ENCODE measurements around the gene SUGCT.

Gene SUGCT

DNA sequence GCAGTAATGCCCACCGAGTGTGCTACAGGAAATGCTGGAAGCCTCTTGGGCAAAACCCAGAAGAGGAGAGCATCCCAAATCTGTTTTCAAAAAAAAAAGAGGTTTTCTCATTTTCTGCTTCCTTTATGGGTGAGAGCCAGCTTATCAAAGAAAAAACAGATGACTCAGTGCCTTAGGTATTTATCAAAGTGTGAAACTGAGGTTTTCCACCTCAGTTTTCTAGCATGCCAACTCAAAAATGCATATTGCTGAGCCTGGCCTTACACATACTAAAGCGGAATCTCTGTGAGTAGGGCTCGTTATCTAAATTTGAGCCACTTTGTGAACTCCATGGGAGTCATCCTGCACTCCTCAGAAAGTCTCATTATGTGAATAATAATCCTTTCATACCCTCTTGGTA, 705.1 kb downstream of the SUGCT start:
- Histone ChIP-seq H3K9ac (ENCODE audit: low read length in 2 of 2) (no peak overlapping the region), H3K27me3 (ENCODE audit: control insufficient read depth in 1 of 2, insufficient read depth in 2 of 2, low read length in 2 of 2) (no peaks in the 10 kb centered on the region), H3K36me3 (ENCODE audit: control insufficient read depth in 2 of 2, insufficient read depth in 2 of 2, low read length in 2 of 2) (no peaks in the 10 kb centered on the region), H3K4me3 (ENCODE audit: low read length in 2 of 2) (no peak overlapping the region), H3K4me1 (ENCODE audit: control insufficient read depth, insufficient read depth, low read length) (no peaks in the 10 kb centered on the region), H3K27ac (ENCODE audit: low read length) (no peak overlapping the region), H3K9me3 (ENCODE audit: control insufficient read depth in 2 of 2, low read length in 2 of 2) (peaks cover 0 to 6% of the 10 kb centered on the region in 2 donors)

DNA sequence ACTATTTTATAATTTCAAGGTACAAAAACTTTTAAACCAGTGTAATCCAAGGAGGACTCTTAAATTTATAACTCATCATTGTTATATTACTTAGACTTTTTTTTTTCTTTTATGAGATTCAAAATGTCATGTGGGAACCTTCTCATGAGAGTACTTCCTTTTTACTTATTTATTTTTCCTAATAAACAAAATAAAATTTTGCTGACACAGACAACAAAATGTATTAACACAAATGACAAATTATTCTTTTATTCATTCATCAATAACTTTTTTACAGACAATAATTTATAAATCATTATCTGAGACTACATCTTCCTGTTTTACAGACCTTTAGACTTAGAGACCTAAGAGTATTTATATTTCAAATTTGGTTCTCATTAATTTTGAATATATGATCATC, 706.2 kb downstream of the SUGCT start:
- Histone ChIP-seq H3K27me3 (ENCODE audit: control insufficient read depth in 1 of 2, insufficient read depth in 2 of 2, low read length in 2 of 2) (no peaks in the 10 kb centered on the region), H3K9ac (ENCODE audit: low read length in 2 of 2) (no peak overlapping the region), H3K4me3 (ENCODE audit: low read length in 2 of 2) (no peak overlapping the region), H3K9me3 (ENCODE audit: control insufficient read depth in 2 of 2, low read length in 2 of 2) (peaks cover 0 to 6% of the 10 kb centered on the region in 2 donors), H3K27ac (ENCODE audit: low read length) (no peak overlapping the region), H3K36me3 (ENCODE audit: control insufficient read depth in 2 of 2, insufficient read depth in 2 of 2, low read length in 2 of 2) (no peaks in the 10 kb centered on the region), H3K4me1 (ENCODE audit: control insufficient read depth, insufficient read depth, low read length) (no peaks in the 10 kb centered on the region)

DNA sequence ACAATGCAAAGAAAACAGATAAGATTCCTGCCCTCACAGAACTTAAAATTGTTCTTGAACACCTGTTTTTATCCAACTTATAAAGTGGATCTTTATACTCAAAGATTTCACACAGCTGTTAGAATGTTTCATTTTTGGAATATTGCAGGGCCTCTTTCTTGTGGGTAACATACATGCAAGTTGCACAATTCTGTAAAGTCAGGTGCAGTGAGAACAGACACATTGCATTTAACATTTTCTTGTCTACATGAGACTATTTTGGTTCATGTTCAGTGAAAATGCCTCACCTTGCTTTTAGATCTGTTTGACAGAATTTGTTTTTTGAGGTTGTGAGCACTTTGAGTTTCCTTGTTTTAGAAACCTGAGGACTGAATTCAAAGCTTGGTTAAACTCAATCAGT, 707.8 kb downstream of the SUGCT start:
- no peaks in the 10 kb centered on the region for H3K4me1 ChIP-seq (ENCODE audit: control insufficient read depth, insufficient read depth, low read length)
- H3K27ac ChIP-seq (ENCODE audit: low read length): no peak overlapping the region
- H3K4me3 ChIP-seq (ENCODE audit: low read length in 2 of 2): no peak overlapping the region
- H3K9ac ChIP-seq (ENCODE audit: low read length in 2 of 2): no peak overlapping the region
- H3K27me3 ChIP-seq (ENCODE audit: control insufficient read depth in 1 of 2, insufficient read depth in 2 of 2, low read length in 2 of 2): no peaks in the 10 kb centered on the region
- H3K9me3 ChIP-seq (ENCODE audit: control insufficient read depth in 2 of 2, low read length in 2 of 2): peaks cover 0 to 6% of the 10 kb centered on the region in 2 donors
- H3K36me3 ChIP-seq (ENCODE audit: control insufficient read depth in 2 of 2, insufficient read depth in 2 of 2, low read length in 2 of 2): no peaks in the 10 kb centered on the region

DNA sequence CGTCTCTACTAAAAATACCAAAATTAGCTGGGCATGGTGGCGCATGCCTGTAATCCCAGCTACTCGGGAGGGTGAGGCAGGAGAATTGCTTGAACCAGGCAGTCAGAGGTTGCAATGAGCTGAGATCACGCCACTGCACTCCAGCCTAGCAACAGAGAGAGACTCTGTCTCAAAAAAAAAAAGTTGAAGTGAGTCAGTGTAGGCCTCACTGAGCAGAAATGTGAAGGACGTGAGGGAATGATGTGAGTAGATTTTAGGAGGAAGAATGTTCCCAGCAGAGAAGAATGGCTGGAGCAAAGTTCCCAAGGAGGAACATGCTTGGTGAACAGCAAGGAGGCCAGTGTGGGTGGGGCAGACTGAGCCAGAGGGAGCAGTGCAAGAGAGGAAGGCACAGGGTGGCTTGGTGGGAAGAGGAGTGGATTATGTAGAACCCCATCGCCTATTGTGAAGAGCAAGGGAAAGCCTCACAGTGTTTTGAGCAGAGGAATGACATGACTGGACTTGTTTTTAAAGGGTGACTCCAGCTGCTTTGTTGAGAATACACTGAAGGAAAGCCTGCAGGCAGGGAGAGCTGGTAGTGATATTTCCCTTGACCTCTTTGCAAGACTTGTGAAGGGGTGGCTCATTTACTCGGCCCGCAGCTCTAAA, 708.7 kb downstream of the SUGCT start:
- Histone ChIP-seq H3K4me3 (ENCODE audit: low read length in 2 of 2) (no peak overlapping the region), H3K36me3 (ENCODE audit: control insufficient read depth in 2 of 2, insufficient read depth in 2 of 2, low read length in 2 of 2) (no peaks in the 10 kb centered on the region), H3K27ac (ENCODE audit: low read length) (no peak overlapping the region), H3K27me3 (ENCODE audit: control insufficient read depth in 1 of 2, insufficient read depth in 2 of 2, low read length in 2 of 2) (no peaks in the 10 kb centered on the region), H3K4me1 (ENCODE audit: control insufficient read depth, insufficient read depth, low read length) (no peaks in the 10 kb centered on the region), H3K9ac (ENCODE audit: low read length in 2 of 2) (no peak overlapping the region), H3K9me3 (ENCODE audit: control insufficient read depth in 2 of 2, low read length in 2 of 2) (peaks cover 0 to 6% of the 10 kb centered on the region in 2 donors)

DNA sequence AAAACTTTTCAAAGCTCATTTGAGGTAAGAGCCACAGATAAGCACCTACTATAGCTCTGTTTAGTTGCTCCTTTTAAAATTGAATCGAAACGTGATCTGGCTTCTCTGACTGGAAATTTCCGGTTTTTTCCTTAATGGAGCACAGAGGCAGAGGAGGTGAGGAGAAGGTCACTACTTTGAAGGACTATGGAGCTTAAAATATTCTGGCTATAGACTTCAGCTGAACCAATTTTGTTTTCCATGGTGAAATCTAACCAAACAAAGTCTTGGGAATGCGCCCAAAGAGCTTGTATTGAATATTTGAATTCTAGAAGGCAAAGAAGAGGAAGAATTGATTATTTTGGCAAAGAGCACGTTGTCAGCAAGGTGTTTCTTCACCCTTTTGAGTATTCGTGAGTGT, 711.1 kb downstream of the SUGCT start:
- H3K4me3 ChIP-seq (ENCODE audit: low read length in 2 of 2): no peak overlapping the region
- H3K9me3 ChIP-seq (ENCODE audit: control insufficient read depth in 2 of 2, low read length in 2 of 2): no peaks in the 10 kb centered on the region
- H3K9ac ChIP-seq (ENCODE audit: low read length in 2 of 2): no peak overlapping the region
- no peaks in the 10 kb centered on the region for H3K4me1 ChIP-seq (ENCODE audit: control insufficient read depth, insufficient read depth, low read length)
- no peaks in the 10 kb centered on the region for H3K27me3 ChIP-seq (ENCODE audit: control insufficient read depth in 1 of 2, insufficient read depth in 2 of 2, low read length in 2 of 2)
- no peak overlapping the region for H3K27ac ChIP-seq (ENCODE audit: low read length)
- H3K36me3 ChIP-seq (ENCODE audit: control insufficient read depth in 2 of 2, insufficient read depth in 2 of 2, low read length in 2 of 2): no peaks in the 10 kb centered on the region

DNA sequence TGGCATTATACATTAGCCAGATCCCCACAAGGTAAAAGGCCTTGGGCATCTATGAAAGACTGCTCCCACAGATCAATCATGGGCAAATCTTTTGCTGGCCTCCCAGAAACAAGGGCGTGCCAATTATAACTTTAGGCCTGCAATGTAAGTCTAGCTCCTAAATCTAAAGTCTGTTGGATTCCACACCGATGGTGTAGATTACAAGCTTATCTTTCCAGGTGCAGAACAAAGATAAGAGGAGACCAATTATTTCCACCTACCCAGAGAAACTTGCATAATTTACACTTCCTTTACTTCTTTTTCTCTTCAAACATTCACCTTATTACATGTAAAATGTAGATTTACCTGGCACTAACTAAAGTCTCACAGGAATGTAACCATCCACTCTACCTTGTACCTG, 713.1 kb downstream of the SUGCT start:
- no peak overlapping the region for H3K9ac ChIP-seq (ENCODE audit: low read length in 2 of 2)
- H3K4me3 ChIP-seq (ENCODE audit: low read length in 2 of 2): no peak overlapping the region
- H3K4me1 ChIP-seq (ENCODE audit: control insufficient read depth, insufficient read depth, low read length): no peaks in the 10 kb centered on the region
- no peaks in the 10 kb centered on the region for H3K36me3 ChIP-seq (ENCODE audit: control insufficient read depth in 2 of 2, insufficient read depth in 2 of 2, low read length in 2 of 2)
- no peak overlapping the region for H3K27ac ChIP-seq (ENCODE audit: low read length)
- no peaks in the 10 kb centered on the region for H3K27me3 ChIP-seq (ENCODE audit: control insufficient read depth in 1 of 2, insufficient read depth in 2 of 2, low read length in 2 of 2)
- H3K9me3 ChIP-seq (ENCODE audit: control insufficient read depth in 2 of 2, low read length in 2 of 2): no peaks in the 10 kb centered on the region

DNA sequence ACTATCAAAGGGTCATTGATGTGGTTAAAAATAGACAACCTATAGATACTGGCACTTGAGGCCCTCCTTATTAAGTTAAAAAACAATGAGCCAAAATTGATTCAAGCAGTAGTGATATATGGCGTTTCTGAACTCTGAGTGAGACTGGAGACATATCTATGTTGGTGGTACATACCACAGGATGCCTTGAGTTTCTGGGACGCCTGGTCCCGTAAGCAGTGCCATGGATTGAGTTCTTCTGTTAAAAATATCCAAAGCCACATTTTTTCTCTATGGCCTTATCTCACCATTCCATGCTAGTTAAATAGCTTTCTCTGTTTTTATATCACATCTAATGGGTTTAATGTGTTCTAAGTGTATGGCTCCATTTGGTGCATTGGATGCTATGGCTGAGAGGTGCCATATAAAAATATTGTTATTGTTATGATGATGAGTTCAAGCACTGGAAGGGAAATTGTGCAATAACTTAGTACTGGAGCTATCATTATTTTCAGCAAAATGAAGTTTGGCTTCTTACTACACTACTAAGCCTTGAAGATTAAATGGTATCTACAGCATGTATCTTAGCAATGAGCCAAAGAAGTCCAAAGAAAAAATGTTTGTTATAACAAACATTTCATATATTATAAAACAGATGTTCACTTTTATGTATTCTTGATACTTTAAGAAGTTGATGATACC, 713.9 kb downstream of the SUGCT start:
- Histone ChIP-seq H3K9me3 (ENCODE audit: control insufficient read depth in 2 of 2, low read length in 2 of 2) (no peaks in the 10 kb centered on the region), H3K36me3 (ENCODE audit: control insufficient read depth in 2 of 2, insufficient read depth in 2 of 2, low read length in 2 of 2) (no peaks in the 10 kb centered on the region), H3K27me3 (ENCODE audit: control insufficient read depth in 1 of 2, insufficient read depth in 2 of 2, low read length in 2 of 2) (no peaks in the 10 kb centered on the region), H3K4me1 (ENCODE audit: control insufficient read depth, insufficient read depth, low read length) (no peaks in the 10 kb centered on the region), H3K9ac (ENCODE audit: low read length in 2 of 2) (no peak overlapping the region), H3K27ac (ENCODE audit: low read length) (no peak overlapping the region), H3K4me3 (ENCODE audit: low read length in 2 of 2) (no peak overlapping the region)

DNA sequence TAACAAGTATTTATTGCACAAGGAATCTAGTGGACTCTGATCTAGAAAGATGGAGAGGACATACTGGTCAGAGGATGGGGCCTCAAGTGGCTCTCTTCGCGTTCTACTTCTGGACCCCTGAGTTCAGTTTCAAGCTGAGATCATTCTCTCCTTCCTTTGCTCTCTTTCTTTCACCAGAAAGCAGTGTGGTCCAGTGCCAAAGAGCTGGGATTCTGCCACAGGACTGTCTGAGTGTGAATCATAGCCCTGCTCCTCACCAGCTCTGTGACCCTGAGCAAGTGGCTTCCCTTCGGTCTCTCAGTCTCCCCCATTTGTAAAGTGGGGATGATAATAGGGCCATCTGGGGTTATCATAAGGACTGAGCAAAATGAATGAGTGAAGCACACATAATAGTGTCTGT, 715.2 kb downstream of the SUGCT start:
- Histone ChIP-seq H3K9ac (ENCODE audit: low read length in 2 of 2) (no peak overlapping the region), H3K27me3 (ENCODE audit: control insufficient read depth in 1 of 2, insufficient read depth in 2 of 2, low read length in 2 of 2) (no peaks in the 10 kb centered on the region), H3K4me1 (ENCODE audit: control insufficient read depth, insufficient read depth, low read length) (no peaks in the 10 kb centered on the region), H3K4me3 (ENCODE audit: low read length in 2 of 2) (no peak overlapping the region), H3K36me3 (ENCODE audit: control insufficient read depth in 2 of 2, insufficient read depth in 2 of 2, low read length in 2 of 2) (no peaks in the 10 kb centered on the region), H3K27ac (ENCODE audit: low read length) (no peak overlapping the region), H3K9me3 (ENCODE audit: control insufficient read depth in 2 of 2, low read length in 2 of 2) (no peaks in the 10 kb centered on the region)

DNA sequence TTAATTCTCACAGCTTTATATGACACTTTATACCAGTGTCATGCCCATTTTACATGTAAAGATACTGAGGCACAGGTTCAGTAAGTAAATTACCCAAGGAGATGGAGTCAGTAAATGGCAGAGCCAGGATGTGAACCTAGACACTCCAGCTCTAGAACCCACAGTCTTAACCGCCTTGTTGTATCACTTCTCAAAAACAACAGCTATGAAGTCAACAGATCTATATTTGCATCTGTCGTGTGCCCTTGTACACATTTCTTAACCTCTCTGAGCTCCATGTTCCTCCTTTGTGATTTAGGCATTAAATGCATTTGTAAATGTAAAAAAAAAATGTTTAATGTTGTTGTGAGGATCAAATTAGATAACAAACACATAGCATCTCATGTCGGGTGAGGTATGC, 716.2 kb downstream of the SUGCT start:
- H3K4me3 ChIP-seq (ENCODE audit: low read length in 2 of 2): no peak overlapping the region
- H3K4me1 ChIP-seq (ENCODE audit: control insufficient read depth, insufficient read depth, low read length): no peaks in the 10 kb centered on the region
- H3K9ac ChIP-seq (ENCODE audit: low read length in 2 of 2): no peak overlapping the region
- H3K27me3 ChIP-seq (ENCODE audit: control insufficient read depth in 1 of 2, insufficient read depth in 2 of 2, low read length in 2 of 2): no peaks in the 10 kb centered on the region
- H3K36me3 ChIP-seq (ENCODE audit: control insufficient read depth in 2 of 2, insufficient read depth in 2 of 2, low read length in 2 of 2): no peaks in the 10 kb centered on the region
- no peaks in the 10 kb centered on the region for H3K9me3 ChIP-seq (ENCODE audit: control insufficient read depth in 2 of 2, low read length in 2 of 2)
- H3K27ac ChIP-seq (ENCODE audit: low read length): no peak overlapping the region

DNA sequence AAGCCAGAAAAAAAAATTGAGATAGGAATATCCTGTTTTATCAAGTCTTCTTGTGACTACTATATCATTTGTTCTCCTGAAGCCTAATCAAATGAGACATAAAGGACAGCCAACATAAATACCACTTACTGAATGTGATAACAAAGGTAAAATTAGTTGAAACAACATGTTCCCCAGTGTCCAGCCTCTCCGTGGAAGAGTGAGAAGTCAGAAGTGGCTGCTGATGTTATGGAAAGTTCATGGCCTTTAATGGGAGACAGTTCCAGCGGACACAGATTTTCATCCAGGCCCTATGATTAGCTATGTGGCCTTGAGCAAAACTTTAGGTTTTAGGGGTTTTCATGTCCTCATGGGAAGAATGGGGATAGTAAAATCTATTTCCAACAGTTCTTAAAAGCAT, 724.3 kb downstream of the SUGCT start:
- Histone ChIP-seq H3K27ac (ENCODE audit: low read length) (no peak overlapping the region), H3K9ac (ENCODE audit: low read length in 2 of 2) (no peak overlapping the region), H3K4me3 (ENCODE audit: low read length in 2 of 2) (no peak overlapping the region), H3K27me3 (ENCODE audit: control insufficient read depth in 1 of 2, insufficient read depth in 2 of 2, low read length in 2 of 2) (no peaks in the 10 kb centered on the region), H3K4me1 (ENCODE audit: control insufficient read depth, insufficient read depth, low read length) (no peaks in the 10 kb centered on the region), H3K9me3 (ENCODE audit: control insufficient read depth in 2 of 2, low read length in 2 of 2) (no peaks in the 10 kb centered on the region), H3K36me3 (ENCODE audit: control insufficient read depth in 2 of 2, insufficient read depth in 2 of 2, low read length in 2 of 2) (peaks cover 0 to 2% of the 10 kb centered on the region in 2 donors)

DNA sequence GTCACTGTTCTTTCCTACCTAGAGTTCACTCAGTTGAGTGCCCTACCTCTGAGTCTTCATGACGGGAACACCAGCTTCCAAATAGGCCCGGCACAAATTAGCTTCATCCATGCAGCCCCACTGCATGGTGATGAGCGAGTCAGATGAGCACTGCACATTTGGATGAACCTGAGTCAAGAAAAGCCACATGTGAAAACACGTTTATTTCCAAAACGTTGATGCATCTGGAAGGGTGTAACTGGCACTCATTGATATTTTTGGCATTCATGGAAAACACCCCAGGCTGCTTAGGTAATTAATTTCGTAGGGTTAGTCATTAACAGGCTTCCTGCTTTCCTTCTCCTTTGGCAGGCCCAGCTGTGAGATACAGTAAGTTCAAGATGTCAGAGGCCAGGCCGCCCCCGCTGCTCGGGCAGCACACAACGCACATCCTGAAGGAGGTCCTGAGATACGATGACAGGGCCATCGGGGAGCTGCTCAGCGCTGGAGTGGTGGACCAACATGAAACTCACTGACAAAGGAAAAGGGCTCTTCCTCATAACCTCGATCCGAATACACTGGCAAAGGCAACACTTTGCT, 725.2 kb downstream of the SUGCT start:
- H3K36me3 ChIP-seq (ENCODE audit: control insufficient read depth in 2 of 2, insufficient read depth in 2 of 2, low read length in 2 of 2): peaks cover 0 to 2% of the 10 kb centered on the region in 2 donors
- H3K27ac ChIP-seq (ENCODE audit: low read length): no peak overlapping the region
- no peak overlapping the region for H3K9ac ChIP-seq (ENCODE audit: low read length in 2 of 2)
- H3K9me3 ChIP-seq (ENCODE audit: control insufficient read depth in 2 of 2, low read length in 2 of 2): no peaks in the 10 kb centered on the region
- no peaks in the 10 kb centered on the region for H3K27me3 ChIP-seq (ENCODE audit: control insufficient read depth in 1 of 2, insufficient read depth in 2 of 2, low read length in 2 of 2)
- H3K4me1 ChIP-seq (ENCODE audit: control insufficient read depth, insufficient read depth, low read length): no peaks in the 10 kb centered on the region
- H3K4me3 ChIP-seq (ENCODE audit: low read length in 2 of 2): no peak overlapping the region
